ENCODE results near the gene ZNF638.

- no peak for TF ChIP-seq CTCF (IDR thresholded peaks at IDR 0.05 in 2 of 3, conservative IDR thresholded peaks at IDR 0.05 in 1 of 3; ENCODE audit: borderline replicate concordance in 1 of 3, insufficient read depth in 1 of 3, low read depth in 2 of 3, low read length in 2 of 3)
- TF ChIP-seq SRF (IDR thresholded peaks at IDR 0.05; ENCODE audit: low read depth), result no peak
- TF ChIP-seq EZH2phosphoT487 (IDR thresholded peaks at IDR 0.05; ENCODE audit: borderline replicate concordance), result no peak
- TF ChIP-seq FOSL1 (IDR thresholded peaks at IDR 0.05; ENCODE audit: low read depth), result no peak
- no peak for TF ChIP-seq EZH2 (IDR thresholded peaks at IDR 0.05)
- TF ChIP-seq REST (IDR thresholded peaks at IDR 0.05; ENCODE audit: low read depth), result no peak
- no peak for TF ChIP-seq POLR2A (IDR thresholded peaks at IDR 0.05; ENCODE audit: borderline replicate concordance, extremely low read depth, insufficient read depth, insufficient read length)
Measured at GRCh38 chr2:71291398-71291797, 40.2 kb upstream of the ZNF638 start.
